HG02884 (cell line): ENCODE data around the gene PTPRN2.

Experiments
- ATAC-seq: cut with Tn5 transposase; IDR thresholded peaks from one replicate; pipeline ENCODE4 v1.9.1; 2021; ENCODE audit warnings: mild to moderate bottlenecking, moderate library complexity; ENCODE audit not compliant: unreplicated experiment

The PTPRN2 gene

DNA sequence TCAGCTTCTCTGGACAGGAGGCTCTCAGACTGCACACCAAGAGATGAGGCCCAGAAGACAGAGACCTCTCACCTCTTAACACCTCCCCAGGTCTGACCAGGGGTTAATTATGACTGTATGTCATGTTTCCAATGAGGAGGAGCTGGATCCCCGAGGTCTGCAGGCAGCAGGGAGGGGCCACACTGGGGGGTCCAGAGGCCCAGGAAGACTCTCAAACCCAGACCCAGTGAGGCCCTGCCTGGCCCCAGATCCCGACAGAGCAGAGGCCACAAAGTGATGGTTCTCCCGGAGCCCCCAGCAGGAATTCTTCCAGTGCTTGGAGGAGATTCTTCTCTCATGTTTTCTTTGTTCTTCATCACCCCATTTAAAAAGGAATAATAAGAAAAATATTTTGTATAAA is 28.8 kb downstream of the PTPRN2 start:
- no peak for ATAC-seq

- ATAC-seq = no peak
Measured at GRCh38 chr7:158557441-158557755, 30.2 kb downstream of the PTPRN2 start.

DNA sequence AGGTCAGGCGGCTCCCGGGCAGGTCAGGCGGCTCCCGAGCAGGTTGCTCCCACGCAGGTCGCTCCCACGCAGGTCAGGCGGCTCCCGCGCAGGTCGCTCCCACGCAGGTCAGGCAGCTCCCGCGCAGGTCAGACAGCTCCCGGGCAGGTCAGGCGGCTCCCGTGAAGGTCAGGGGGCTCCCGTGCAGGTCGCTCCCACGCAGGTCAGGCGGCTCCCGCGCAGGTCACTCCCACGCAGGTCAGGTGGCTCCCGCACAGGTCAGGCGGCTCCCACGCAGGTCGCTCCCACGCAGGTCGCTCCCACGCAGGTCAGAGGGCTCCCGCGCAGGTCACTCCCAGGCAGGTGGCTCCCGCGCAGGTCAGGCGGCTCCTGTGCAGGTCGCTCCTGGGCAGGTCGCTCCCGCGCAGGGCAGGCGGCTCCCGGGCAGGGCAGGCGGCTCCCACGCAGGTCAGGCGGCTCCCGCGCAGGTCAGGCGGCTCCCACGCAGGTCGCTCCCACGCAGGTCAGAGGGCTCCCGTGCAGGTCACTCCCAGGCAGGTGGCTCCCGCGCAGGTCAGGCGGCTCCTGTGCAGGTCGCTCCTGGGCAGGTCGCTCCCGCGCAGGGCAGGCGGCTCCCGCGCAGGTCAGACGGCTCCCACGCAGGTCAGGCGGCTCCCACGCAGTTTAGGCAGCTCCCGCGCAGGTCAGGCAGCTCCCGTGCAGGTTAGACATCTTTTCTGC is 30.7 kb downstream of the PTPRN2 start:
- no peak for ATAC-seq

- no peak for ATAC-seq
Measured at GRCh38 chr7:158555034-158555520, 32.5 kb downstream of the PTPRN2 start.

- ATAC-seq = no peak
Measured at GRCh38 chr7:158550886-158551452, 36.7 kb downstream of the PTPRN2 start.

DNA sequence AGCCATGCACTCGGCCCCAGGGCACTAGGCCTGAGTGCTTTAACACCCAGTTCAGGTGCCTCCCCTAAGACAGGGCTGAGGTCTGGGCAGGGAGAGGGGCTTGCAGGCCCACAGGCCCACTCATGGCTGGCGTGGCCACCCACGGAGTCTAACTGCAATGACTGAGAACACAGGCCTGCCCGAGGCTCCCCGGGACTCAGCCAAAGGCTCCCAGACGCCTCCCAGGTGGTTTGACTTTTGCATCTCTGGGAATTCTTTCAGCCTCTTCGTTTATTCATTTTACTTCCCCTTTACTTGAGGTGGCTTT is 37.3 kb downstream of the PTPRN2 start:
- ATAC-seq = no peak

DNA sequence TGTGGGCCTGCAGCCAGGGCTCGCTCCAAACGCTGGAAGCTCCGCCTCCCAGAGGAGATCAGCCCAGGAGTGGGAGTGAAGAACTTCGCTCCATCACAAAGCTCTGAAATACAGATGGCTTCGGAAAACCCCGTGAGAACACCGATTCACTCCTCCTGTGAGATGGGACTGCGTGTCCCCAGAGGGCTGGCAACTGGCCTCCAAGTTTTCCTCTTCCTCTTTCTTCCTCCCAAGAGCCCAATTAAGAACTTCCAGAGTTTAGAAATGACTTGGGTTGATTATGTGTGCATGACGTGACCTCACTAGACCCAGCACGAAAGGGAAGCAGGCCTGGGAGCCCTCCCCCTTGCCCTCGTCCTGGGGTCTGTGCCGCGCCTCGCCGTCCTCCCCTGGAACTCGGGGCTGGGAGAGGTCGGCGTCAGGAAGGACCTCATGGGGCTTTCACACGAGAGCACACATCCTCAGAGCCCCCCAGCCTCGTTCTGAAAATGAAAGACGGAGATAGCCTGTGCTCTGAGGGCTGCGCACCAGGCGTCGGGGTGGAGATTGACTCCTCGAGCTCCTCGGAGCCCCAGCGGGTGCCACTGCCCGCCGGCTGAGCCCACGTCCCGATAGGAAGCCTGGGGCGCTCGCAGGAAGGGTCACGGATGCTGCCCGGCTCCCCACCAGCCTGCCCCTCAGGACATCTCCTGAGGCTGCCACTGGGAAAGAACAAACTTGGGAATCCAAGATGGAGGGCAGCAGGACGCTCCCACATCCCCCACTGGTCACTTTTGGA is 37.8 kb downstream of the PTPRN2 start:
- no peak for ATAC-seq

DNA sequence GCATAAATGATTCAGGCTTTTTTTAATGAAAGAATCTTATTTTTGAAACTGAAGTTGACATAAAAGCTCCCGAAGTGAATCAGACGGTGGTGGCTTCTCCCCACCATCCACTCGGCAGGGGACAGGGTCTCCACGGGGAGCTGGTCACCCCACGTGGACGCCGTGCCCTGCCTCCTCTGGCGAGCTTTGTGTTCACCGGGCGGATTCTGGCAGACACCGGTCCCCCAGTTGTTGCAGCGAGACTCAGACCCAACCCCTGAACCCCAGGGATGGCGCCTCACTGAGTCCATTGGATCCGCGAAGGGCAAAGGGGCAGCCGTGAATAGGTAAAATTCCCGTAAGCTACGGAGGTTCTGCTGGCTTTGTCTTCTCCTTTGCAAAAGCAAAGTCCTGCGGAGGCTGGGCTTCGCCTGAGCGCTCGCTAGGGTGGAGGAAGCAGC is 38.4 kb downstream of the PTPRN2 start:
- ATAC-seq = no peak

- no peak for ATAC-seq
Measured at GRCh38 chr7:158548726-158549125, 38.9 kb downstream of the PTPRN2 start.

- ATAC-seq = no peak
Measured at GRCh38 chr7:158547817-158548216, 39.8 kb downstream of the PTPRN2 start.

GRCh38 chr7:158546626-158547025 is 41.0 kb downstream of the PTPRN2 start:
- no peak for ATAC-seq

- ATAC-seq = no peak
Measured at GRCh38 chr7:158546214-158546613, 41.4 kb downstream of the PTPRN2 start.

GRCh38 chr7:158544708-158545107 is 42.9 kb downstream of the PTPRN2 start:
- ATAC-seq = no peak

GRCh38 chr7:158543840-158544239 is 43.8 kb downstream of the PTPRN2 start:
- no peak for ATAC-seq

GRCh38 chr7:158542651-158543566 is 44.7 kb downstream of the PTPRN2 start:
- ATAC-seq = no peak

- peak; percentile 70 for ATAC-seq
Measured at GRCh38 chr7:158541346-158542010, 46.1 kb downstream of the PTPRN2 start.

DNA sequence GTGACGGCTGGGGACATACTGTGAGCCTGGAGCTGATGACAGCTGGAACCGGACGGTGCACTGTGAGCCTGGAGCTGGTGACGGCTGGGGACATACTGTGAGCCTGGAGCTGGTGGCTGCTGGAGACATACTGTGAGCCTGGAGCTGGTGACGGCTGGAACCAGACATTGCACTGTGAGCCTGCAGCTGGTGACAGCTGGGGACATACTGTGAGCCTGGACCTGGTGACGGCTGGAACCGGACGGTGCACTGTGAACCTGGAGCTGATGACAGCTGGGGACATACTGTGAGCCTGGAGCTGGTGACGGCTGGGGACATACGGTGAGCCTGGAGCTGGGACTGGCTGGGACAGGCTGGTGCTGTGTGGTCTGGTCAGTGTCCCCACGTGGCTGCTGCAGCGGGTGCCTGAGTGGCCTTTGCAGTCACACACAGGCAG is 47.9 kb downstream of the PTPRN2 start:
- ATAC-seq = no peak

DNA sequence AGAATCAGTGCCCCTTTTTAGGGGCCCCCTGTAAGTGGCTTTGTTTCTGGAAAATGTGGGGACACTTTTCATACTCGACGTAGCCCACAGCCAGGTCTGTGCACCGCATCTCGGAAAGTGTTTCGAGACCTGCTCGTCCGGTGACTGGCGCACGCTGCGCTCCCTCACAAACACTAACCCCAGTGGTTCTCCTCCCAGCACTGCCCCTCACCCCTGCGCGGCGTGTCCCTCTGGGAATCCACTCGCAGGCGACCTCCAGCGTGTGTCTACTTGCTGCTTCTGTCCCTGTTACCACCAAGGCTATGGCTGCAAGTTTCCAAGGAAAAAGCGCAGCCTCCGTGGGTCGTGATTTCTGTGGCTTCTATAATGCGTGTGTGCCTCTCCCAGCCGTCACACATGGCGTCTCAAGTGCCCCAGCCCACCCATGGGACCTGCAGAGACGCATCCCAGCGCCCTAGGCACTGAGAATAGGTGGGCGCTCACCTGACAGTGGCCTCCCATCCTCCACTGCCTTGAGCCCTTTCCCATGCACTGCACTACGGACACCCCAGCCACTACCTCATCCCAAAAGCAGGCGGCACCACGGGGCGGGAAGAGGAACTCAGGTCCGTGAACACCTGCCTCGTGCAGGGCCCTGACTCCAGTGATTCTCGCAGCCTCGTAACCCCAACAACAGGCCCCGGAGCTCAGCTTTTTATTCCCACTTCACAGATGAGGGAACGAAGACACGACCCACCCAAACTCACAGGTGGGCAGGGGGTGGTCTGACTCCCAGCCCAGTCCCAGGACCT is 49.3 kb downstream of the PTPRN2 start:
- ATAC-seq = no peak

DNA sequence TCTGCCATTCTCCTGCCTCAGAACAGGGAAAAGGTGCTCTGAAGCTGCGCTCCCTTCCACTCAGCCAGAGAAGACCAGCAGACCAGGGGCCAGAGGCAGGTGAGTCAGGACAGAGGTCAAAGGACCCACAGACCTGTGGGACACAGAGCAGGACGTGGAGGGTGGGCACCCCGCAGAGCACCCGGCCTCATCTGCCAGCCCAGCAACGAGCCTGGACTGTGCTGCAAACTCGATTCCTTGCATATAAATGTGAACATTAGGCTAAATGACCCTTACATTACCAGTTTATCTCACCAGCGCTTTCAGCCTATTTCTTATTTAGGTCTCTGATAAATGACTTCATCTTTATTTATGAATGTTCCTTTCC is 50.1 kb downstream of the PTPRN2 start:
- no peak for ATAC-seq
